HG02970 (cell line): ENCODE measurements around the gene GPA33.

Source experiments
- ATAC-seq: cut with Tn5 transposase; IDR thresholded peaks from one replicate; pipeline ENCODE4 v1.9.1; 2021; ENCODE audit warnings: mild to moderate bottlenecking, moderate library complexity, moderate number of reproducible peaks; ENCODE audit not compliant: unreplicated experiment, low FRiP score

GPA33 gene

DNA sequence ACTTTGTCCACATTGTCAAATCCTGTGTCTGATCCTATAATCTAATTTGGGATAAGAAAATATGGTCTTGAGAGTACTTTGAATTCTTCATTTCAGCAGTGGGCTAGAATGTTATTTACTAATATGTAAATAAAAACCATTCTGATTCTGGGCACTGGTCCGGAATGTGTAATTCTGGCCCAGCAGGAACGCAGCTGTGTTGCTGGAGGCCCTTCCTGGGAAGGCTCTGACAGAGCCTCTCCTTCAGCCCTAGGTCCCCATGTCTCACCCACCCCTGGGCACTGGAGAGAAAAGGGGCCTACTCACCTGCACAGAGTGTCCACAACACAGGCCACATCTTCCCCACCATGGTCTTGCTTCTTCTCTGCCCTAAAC lies 251 bp downstream of the GPA33 start:
- no peak for ATAC-seq

GRCh38 chr1:167088746-167089417 lies 1.3 kb downstream of the GPA33 start:
- ATAC-seq, result no peak

DNA sequence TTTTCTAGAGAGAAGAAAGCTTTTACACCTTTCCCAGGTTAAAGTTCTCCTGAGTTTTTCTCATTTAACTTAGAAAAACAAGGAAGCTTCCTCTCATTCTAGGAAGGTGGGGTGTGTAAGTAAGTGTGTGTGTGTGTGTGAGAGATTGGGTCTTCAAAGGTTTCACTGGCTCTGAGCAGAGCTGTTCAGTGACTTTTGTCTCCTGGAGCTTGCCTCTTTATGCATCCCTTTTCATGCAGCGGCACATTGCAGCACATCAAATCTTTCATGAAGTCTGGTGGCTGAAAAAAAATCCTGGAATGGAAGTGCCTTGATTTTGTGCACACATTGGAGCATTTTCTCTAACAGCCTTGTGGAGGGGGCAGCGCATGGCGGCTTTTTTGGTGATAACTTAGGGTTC lies 3.4 kb downstream of the GPA33 start:
- no peak for ATAC-seq

GRCh38 chr1:167086033-167086432 lies 4.1 kb downstream of the GPA33 start:
- no peak for ATAC-seq

DNA sequence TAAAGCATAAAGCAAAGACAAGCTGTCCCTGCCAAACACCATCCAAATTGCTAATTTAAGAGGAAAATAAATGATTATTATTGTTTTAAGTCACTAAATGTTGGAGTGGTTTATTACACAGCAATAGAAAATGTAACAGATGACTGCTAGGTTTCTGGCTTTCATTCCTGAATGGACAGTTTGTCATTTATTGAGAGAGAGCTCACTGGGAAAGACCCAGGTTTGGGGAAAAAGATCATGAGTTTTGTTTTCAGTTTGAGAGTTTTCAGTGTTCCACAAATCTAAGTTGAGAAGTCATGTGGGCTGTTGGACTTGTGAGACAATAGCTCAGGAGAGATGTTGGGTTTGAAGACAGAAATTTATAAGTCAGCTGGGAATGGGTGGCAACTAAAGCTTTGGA lies 5.4 kb downstream of the GPA33 start:
- no peak for ATAC-seq

- ATAC-seq, result no peak
Observed at GRCh38 chr1:167083871-167084270, 6.3 kb downstream of the GPA33 start.

DNA sequence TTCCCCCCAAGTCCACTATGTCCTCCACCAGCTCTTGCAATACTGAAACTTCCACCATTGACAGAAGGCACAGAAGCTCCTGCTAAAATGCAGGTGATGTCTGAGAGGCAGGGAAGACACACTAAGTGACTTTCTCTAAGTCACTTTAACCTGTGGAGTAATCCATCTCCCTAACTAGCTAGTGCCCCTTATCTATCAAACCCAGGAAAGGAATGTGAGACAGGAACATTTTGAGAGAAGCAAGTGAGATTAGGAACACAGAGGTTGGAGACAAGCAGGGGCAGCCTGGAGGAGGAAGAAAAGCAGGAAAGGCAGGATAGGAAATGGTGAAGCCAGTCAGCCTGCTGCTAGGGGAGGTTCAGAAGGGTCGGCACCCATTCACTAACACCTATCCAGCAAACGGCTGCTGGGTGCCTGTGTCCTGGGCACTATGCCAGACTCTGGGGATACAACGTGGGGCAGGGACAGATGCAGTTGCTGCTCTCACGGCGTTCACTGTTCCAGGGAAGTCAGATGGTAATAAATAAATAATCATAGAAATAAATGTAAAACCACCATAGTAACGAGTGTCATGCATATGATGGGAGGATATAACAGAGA lies 7.0 kb downstream of the GPA33 start:
- ATAC-seq, result no peak

DNA sequence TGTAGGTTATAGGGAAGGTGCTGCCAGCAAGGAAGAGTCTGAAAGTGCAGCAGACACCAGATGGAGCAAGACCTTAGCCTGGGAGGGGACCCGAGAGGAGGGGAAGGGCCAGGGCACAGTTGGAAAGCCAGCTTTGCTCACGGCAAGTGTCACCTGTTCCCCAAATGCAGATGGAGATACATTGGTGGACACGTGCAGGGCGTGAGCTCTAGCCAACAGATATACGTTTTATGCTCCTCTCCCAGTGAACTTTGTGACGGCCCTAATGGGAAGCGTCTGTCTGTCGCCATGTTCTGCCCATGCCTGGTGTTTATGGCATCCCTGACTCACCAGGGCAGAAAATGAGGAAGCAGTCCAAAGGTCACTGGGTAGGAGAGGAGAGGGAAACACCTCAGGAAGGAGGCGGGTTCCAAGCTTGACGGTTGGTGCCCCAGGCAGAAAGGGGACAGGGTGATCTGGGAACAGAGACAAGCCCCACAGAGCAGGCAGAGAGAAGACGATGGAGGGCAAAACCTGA lies 7.6 kb downstream of the GPA33 start:
- ATAC-seq, result no peak

GRCh38 chr1:167081594-167082156 lies 8.5 kb downstream of the GPA33 start:
- ATAC-seq, result no peak

DNA sequence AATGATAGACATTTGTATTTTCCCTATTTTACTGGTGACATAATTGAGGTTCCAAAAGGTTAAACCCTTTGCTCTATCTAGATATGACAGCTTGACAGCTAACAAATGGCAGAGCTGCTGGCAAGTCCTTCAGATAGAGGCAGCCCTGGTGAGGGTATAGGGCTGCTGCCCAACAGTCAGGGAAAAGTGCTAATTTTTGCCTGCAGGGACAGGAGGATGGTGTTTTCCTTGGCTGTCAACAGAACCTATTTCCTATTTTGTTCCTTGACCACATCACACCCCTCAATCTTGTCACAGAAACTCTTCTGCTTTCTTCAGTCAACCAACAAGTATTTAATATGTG lies 12.3 kb downstream of the GPA33 start:
- ATAC-seq, result no peak

DNA sequence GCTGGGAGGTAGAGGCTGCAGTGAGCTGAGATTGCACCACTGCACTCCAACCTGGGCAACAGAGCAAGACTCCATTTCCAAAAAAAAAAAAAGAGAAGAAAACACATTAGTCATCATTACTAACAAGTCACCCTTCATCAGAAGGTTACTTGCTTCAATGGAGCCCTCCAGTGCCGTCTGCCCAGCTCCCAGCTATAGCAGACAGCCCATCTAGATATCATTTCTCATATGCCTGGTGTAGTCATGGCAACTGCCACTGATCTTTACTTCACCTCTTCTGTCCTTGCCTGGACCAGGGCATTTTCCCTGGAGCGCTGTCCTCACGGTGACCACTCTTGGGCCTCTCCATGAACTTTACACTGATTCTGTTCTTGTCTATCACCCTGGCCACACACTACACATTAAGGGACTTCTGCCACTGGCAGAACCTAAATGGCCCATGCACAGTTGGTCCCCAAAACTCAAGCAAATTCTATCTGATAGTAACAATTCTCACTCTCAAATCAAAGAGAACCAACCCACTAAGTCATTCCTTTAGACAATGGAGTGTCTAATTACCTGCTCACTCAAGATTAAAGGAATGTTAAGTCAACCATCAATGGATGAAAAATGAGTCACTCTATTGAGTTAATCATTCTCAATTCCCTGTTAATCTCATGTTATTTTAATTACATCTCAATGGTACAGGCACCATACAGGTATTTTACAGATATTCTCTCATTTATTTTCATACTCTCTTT lies 12.9 kb downstream of the GPA33 start:
- no peak for ATAC-seq

DNA sequence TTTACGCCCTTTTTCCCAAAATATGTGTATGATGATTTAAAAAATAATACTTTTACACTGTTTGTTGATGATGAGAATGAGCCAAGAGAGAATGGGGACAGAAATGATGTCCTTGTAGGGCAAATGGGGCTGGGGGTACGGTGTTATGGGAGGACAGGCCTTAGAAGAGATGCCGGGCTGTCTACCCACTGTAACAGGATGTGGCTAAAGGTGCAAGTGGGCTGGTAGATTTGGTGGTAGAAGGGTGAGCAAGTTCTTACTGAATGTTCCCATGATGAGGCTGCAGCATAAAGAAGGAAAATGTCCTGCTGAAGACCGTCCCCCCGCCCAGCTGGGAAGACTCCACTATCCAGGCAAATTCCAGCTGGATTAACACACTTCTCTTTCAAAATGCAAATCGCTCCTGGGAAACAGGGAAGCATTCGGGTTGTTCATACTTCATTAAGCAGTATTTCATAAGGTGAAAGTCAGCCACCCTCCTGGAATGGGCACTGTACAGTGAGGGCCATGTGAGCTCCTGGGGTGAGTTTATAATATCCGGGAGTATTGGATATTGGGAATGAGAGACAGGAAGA lies 14.0 kb downstream of the GPA33 start:
- no peak for ATAC-seq

DNA sequence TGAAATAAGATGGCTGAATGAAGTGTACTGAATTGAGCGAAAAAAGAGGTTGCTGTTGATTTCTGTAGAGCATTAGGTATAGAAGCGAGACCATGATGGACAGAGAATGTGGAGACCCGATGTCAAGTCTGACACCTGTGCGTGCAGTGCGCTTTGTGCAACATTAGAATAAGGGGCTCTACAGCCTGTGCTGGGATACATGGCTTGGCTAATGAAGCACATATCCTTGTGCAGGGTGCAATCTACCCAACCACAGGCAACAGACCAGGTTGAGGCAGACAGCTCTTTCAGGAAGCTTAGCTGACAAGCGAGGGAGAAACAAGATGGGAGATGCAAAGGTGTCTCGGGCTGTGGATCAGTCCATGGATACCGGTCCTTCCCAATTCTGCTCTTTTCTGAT lies 18.9 kb downstream of the GPA33 start:
- ATAC-seq, result no peak

GRCh38 chr1:167068761-167069160 lies 21.4 kb downstream of the GPA33 start:
- no peak for ATAC-seq

GRCh38 chr1:167067904-167068303 lies 22.3 kb downstream of the GPA33 start:
- no peak for ATAC-seq

DNA sequence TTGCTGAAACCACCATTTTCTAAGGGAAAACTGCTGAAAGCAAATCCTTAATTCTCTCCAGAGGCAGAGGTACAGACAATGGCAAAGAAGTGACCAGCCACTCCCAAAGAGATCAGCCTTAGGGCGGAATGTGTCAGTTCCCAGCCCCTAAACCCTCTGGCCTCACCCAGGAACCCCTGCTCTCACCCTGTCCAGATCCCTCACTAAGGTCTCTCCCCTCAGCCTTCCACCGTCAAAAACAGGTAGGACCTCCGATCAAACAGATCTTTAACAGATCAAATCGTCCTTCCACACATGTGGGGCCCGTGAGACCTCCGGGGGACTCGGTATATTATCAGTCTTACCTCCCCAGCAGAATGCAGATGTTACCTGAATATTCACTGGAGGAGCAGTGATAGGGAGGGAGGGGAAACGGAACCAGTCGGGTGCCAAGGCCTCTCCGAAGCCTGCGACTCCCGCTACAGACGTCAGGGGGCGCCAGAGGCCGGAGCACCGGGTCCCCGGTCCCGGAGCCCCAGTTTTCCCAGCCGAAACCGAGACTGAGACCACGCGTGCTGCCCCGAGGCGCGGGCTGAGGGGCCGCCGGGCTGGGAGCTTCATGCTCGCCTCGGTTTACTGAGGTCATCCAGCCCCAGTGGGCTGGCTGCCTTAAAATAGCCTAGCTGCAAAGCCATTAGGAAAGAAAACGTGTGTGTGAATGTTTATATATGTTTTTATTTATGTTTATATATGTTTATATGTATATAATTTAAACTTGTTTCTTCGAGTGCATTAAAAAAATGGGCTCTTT lies 23.6 kb downstream of the GPA33 start:
- ATAC-seq, result peak; percentile 59

- ATAC-seq, result no peak
Observed at GRCh38 chr1:167065471-167065870, 24.7 kb downstream of the GPA33 start.

DNA sequence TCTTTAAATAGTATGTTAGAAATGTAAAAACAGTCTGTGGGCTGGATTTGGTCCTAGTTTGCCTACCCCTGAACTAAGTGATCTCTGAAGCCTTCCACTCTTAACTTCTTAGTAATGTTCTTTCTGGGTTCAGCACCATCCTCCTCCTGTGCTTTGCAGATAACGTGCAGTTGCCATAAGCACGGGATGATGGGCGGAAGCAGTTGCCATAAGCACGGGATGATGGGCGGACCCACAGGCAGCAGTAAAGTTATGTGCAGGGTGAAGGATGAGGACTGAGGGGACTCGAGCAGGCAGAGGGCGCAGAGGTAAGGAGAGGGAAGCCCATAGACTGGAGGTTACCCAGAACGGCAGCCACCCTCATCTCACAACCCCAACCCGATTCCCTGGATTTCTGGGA lies 25.6 kb downstream of the GPA33 start:
- no peak for ATAC-seq

DNA sequence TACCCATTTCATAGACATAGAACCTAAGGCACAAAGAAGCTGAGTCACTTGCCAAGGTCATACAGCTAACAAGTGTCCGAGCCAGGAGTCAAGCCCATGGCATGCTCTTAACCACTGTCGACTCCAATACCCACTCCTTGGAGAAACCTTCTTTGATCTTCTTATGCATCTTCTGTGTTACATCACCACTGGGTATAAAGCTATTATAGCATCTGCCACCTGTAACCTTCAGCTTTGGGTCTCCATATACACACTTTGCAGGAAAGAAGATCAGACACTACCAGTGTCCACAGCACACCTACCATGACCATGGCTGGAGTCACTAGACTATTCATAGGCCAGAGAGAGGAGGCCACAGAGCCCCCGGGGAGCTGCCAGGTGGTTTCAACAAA lies 29.1 kb downstream of the GPA33 start:
- ATAC-seq, result no peak
